ENCODE measurements around the gene LRIT3.
"Not testable (repeated sequence)": the region's sequence is repeated elsewhere in the genome, so short reads cannot be mapped to it uniquely, and the experiment has no call there.

The LRIT3 gene

DNA sequence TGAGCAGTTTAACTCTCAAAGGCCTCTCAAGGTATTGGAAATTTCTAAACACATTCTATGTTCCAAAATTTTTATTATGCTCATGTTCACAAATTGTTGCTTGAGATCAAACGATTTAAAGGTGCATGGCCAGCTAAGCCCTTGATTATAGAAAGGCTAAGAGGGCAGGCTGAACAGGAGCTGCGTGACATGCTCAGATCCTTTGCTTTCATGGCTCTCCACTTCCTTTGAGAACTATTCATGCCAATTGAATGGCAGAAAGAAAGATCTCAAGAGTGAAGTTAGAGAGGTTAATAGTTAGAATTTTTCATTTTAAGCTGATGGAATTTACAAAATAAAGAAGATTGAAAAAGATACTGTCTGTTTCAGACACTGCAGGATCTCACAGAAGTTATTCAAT, 594 bp downstream of the LRIT3 start:
- no peak for DNase-seq (ENCODE audit: low read depth in 2 of 2)

DNA sequence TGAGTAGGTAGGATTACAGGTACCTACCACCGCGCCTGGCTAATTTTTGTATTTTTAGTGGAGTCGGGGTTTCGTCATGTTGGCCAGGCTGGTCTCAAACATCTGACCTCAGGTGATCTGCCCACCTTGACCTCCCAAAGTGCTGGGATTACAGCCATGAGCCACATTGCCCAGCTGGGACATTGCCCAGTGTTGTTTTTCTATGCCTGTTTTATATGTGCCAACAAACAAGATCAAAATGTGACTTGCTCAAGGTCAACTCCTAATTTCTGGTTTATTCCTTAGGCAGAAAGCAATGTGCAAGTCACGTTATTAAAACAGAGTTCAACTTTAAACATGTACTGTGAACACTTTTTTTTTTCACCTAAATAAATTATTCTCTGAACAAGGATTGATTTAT, 2.7 kb downstream of the LRIT3 start:
- DNase-seq (ENCODE audit: low read depth in 2 of 2), result no peak

DNA sequence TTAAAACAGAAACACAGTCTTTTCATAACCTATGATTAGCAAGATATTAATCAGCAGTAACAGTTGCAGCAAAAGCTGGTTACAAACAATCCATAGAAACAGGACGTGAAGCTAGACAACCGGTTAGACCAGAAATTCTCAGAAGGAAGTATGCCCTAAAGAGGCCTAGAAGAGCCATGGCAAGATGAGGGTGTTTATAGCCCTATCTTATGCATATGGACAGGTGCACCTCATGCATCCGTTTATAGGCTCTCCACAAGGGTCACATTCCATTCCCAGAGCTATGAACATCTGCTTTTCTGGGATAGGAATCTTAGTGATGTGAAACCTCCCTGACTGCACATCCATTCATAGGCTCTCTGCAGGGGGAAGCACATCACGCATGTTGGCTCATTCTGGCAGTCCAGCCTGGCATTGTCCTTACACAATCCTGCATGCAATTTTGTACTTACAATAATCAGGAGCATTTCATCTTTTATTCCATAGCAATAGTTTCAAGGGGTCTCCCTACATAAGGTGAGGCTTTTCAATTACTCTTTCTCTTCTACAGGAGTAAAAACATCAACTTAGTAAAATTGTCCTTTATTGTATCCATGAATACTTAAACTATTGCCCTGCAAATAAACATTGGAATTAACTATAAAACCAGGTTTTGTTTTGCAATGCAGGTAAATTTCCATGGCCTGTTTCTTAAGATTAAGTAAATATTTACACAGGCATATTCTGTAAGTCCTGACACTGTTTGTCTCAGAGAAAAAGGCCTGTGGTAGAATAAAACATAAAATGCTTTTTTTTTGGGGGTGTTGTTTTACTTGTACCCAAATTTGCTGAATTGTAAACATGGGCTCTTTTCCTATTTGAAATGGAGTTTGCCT, 11.8 kb downstream of the LRIT3 start:
- DNase-seq (ENCODE audit: low read depth in 2 of 2), result not testable (repeated sequence)

DNA sequence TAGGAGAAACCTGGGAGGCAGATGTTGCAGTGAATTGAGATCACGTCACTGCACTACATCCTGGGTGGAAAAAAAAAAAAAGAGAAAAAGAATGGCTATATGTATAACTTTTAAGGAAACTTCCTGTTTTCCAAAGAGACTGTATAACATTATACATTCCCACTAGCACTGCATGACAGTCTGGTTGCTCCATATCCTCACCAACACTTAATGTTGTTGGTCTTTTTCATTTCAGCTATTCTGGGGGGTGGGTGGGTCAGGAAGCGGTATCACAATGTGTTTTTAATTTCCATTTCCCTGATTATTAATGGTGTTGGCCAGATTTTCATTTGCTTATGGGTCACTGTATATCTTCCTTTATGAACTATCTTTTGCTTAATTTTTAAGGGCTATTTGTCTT, 13.4 kb downstream of the LRIT3 start:
- no peak for DNase-seq (ENCODE audit: low read depth in 2 of 2)

DNA sequence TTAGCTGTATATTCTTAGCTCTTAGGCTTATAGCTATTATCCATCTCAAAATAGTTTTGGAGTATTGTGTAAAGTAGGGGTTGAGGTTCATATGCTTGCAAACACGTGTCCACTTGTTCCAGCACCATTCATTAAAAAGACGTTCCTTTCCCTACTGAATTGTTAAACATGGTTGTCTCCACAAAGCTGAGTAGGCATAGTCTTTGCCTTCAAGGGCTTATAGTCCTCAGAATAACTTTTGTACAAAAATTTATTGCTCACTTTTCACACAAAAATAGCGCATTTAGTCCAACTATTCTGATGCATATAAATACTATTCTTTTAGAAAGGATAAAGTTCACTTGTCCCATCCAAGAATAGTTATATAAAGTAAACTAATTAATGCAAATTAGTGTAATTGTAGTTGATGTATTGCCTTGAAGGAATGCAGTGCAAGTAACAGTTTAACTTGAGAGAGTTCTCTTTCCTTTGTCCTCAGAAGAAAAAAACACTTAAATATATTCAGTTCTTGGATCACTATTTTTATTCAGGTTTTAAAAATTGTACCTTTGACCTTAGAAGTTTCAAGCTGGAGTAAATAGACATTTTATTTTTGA, 14.1 kb downstream of the LRIT3 start:
- no peak for DNase-seq (ENCODE audit: low read depth in 2 of 2)

DNA sequence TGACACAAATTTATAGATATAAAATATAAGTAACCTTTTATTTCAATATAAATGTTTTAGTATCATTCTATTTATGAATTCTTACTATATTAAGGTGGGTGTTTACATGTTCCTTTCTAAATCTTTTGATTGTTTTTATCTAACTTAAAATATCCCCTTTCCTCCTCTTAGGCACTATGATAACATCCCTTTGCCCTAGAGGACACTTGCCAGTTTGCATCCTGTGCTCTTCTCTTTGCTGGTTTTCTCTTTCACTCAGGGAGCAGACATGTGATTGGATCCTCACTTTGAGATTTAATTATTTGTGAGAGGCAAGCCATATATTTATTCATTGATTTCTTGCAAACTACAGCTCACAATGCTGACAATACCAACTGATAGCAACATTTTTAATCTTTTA, 16.2 kb downstream of the LRIT3 start:
- DNase-seq (ENCODE audit: low read depth in 2 of 2), result no peak

DNA sequence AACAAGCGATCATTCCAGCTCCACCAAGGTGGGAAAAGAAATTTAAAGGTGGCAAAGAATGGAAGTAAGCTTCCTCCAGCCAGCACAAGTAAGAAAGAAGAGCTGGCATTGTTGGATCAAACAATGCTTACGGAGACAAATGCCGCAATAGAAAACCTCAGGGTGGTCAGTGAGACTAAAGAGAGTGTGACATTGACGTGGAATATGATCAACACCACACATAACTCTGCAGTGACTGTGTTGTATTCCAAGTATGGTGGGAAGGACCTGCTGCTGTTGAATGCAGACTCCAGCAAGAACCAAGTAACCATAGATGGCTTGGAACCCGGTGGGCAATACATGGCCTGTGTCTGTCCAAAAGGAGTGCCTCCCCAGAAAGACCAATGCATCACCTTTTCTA, 22.2 kb downstream of the LRIT3 start:
- DNase-seq (ENCODE audit: low read depth in 2 of 2), result no peak

DNA sequence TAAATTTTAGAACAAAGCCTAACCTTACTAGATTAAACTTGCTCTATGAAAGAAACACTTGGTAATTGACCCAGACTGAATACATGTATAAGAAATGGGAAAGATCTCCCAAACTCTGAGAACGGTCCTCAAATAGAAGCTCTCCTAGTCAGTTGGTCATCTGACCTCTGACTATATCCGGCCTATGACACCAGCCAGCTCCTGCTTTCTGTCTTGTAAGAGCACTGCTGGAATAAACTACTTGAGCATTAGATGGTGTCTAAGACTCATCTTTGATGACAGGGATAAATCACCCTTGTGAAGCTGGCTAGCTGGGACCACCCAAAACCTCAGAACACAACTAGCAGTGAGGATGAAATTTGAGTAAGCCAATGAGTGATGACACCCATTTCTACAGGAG, 24.2 kb downstream of the LRIT3 start:
- no peak for DNase-seq (ENCODE audit: low read depth in 2 of 2)

DNA sequence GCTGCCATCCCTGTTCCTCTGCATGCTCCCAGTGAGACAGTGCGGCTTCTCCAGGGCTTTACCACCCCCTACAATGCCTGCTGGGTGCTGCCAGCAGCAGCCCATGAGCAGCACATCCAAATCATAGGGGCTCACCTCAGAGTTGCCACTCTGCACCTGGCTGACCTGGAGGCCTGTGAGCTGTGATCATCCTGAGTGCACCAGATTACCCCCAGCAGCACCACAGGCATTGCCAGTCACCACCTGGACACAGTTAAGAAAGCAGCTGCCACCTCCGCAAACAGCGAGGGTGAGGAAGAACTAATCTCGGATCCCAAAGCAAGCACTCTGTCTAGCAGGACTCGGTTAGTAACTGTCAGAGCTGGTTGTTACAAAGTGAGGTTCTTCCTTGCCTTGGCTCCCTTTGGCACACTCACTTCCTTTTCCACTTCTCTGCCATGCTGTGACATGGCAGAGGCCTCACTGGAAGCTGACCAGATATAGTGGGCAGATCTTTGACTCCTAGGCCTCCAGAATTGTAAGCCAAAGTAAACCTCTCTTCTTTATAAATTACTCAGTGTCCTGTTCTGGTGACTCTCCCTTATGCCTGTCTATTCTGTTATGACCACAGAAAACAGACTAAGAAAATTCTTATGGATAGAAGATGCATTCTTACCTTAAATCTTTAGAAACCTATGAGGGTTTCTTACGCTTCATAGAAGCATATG, 25.2 kb downstream of the LRIT3 start:
- no peak for DNase-seq (ENCODE audit: low read depth in 2 of 2)

DNA sequence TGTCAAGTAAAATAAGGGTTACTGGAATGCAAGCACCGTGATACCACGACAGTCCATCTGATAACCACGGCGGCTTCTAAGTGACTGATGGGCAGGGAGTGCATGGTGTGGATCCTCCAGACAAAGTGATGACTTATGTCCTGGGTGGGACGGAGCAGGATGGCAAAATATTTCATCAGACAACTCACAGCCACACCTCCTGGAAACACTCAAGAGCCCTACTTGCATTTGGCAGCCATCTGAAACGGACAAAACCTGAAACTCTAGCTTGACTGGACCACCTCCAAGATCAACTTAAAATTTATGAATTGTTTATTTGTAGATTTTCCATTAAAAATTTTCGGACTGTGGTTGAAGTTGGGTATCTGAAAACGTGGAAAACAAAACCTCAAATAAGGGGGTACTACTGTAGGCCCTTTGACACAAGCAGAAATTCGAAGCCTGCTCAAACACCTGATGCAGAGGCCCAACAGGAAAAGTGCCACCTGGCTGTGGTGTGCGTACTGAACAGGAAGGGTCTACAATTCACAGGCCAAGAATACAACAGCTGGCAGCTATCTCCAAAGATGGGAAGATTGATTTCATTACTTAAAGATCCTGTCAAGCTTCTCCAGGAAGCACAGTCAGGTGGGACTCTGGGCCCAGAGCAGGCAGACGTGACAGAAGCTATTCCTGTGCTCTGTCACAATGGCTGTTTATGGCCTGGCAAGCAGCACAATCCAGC, 26.0 kb downstream of the LRIT3 start:
- peak in 1 of 2 experiments; percentile 1 for DNase-seq (ENCODE audit: low read depth in 2 of 2)

DNA sequence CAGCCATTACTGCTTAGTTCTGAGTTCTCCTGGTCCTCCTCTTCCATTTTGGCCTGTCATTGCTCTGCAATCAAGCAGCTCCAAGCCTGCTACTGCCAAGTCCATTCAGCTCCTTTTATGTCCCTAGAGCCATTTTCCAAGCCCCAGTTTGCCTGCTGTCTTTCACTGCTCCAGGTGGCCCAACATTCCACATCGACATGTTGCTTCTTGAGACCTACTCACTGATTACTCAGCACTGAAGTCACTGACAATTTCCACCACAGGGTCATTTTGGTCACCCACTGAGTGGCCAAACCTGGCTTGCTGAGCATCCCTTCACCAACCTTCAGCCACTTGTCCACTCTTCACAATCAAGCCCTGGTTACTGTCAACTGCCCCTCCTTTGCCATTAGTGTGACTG, 27.2 kb downstream of the LRIT3 start:
- no peak for DNase-seq (ENCODE audit: low read depth in 2 of 2)

DNA sequence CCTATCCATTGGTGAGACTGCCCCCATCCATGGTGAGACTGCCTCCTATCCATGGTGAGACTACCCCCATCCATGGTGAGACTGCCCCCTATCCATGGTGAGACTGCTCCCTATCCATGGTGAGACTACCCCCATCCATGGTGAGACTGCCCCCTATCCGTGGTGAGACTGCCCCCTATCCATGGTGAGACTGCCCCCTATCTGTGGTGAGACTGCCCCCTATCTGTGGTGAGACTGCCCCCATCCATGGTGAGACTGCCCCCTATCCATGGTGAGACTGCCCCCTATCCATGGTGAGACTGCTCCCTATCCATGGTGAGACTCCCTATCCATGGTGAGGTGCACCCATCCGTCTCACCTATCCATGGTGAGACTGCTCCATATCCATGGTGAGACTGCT, 27.6 kb downstream of the LRIT3 start:
- not testable (repeated sequence) for DNase-seq (ENCODE audit: low read depth in 2 of 2)

DNA sequence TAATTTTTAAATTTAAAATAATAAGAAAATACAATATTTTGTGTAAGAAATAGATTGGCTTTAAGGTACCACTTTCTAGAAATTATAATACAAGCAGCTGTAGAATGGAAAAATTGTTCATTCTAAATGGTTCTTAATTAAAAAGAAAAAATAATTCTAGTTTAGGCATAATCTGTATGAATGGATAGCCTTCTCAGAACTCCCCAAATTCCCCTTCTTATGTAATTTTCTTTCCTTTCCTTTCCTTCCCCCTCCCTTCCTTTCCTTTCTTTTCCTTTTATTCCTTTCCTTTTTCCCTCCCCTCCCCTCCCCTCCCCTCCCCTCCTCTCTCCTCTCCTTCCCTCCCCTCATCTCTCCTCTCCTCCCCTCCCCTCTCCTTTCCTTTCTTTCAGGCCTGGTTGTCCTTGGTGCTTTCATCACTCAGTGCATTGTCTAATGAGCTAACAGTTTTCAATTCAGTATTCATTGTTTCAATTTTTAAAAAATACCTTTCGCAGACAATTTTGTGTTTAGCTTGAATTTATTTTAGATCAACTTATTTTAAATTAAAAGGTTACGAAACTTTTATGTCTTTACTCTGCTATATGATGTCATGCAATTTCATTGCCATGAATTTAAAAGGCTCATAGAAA, 28.8 kb downstream of the LRIT3 start:
- no peak for DNase-seq (ENCODE audit: low read depth in 2 of 2)

DNA sequence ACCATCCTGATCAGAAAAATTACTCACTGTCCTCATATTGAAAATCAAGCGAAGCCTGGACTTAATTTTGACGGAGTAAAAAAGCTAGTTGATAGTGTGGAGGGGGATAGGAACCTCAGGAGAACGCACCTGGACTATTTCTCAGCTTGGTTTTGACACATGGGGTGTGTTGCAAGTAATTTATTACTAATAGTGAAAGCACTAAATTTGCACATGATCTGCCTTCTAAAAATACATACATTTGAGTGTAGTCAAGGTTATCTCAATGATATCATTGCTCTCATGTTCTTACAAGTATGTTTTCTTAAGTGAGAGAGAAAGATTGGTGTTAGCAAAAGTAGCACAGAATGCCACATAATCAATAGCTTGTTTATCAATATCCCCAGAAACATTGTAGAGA, 29.5 kb downstream of the LRIT3 start:
- no peak for DNase-seq (ENCODE audit: low read depth in 2 of 2)

DNA sequence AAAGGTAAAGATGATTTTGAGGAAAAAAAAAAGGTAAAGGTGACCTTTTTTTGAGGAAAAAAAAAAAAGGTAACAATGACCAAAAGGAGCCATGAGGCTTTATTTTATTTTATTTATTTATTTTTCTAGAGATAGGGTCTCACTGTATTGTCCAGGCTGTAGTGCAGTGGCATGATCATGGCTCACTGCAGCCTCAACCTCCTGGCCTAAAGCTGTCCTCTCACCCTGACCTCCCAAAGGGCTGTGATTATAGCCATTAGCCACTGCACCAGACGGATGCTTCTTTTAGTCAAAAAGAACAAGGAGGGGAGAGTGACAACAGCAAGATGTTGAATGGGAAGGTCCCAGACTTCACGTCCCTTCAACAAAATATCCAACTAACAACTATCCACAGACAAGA, 30.4 kb downstream of the LRIT3 start:
- DNase-seq (ENCODE audit: low read depth in 2 of 2), result no peak

DNA sequence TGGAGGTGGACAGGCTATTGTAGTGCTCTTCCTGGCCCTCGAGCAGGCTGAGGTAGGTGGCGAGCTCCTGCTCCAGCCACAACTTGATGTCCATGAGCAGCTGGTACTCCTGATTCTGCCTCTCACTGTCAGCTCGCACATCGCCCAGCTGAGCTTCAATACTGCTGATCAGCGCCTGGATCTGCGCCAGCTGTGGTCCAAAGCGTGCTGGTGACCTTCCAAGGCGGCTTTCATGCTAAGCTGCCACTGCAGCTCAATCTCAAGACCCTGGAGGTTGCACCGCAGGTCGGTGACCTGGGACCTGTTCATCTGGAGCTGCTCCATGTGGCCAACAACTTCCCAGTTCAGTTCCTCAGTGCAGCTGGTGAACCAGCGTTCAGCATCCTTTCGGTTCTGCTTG, 31.2 kb downstream of the LRIT3 start:
- no peak for DNase-seq (ENCODE audit: low read depth in 2 of 2)

DNA sequence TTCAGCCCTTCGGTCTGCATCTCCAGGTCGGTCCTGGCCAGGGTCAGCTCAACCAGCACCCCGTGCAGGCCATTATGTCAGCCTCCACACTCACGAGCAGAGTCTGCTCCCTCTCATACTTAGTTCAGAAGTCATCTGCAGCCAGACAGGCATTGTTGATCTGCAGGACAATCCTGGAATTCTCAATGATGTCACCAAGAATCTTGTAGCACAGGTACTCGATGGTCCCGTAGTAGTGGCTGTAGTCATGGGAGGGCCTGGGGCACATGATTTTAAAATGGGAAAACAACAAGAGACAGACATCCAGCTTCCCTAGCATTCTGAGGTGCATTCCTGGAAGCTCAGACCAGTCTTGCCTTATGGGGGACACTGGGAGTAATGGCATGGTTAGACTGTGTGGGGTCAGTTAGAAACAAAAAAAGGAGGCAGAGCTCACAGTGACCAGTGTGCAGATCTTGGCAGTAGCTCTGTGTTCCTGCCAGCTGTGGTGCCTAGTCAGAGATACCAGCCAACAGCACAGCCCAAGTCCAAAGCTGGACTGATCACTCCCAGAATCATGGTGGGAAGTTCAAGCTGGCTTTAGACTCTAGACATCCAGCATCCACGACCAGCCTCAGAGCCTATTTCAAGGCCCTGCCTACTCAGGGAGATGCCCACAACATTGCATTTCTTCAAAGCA, 31.9 kb downstream of the LRIT3 start:
- no peak for DNase-seq (ENCODE audit: low read depth in 2 of 2)

DNA sequence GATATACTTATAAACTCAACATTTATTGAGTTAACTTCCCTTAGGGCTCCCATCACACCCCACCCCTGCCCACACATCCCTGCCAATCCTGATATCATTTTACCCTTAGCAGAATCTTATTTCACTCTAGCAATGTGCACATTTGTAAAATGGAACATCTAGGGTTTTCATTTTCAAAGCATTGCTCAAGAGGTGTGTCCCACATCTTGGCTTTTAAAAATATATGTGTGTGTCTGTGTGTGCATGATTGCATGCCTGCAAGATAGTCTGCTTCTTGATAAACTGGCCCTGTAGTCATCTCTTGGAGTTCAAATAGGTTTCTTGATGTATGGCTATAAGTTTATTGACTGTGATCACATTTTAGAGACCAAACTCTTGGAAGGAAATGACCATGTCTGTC, 38.4 kb downstream of the LRIT3 start:
- no peak for DNase-seq (ENCODE audit: low read depth in 2 of 2)

DNA sequence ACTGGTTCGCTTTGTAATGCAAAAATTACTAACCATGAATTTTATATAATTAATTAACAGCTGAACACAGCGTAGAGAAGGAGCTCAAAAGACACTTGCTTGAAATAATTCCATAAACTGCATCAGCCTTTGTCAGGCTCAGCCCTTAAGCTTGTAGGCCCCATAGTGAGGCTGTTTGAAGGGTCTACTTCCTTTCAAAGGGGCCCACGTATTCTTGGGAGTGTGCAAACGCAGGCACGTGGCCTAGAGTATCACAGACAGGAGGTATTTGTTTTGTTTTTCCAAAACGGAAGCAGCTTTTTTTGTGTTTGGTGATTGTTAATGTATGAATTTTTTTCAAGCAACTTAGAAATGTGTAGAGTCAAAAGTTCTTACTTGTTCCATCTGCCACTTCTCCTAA, 39.2 kb downstream of the LRIT3 start:
- DNase-seq (ENCODE audit: low read depth in 2 of 2), result no peak

DNA sequence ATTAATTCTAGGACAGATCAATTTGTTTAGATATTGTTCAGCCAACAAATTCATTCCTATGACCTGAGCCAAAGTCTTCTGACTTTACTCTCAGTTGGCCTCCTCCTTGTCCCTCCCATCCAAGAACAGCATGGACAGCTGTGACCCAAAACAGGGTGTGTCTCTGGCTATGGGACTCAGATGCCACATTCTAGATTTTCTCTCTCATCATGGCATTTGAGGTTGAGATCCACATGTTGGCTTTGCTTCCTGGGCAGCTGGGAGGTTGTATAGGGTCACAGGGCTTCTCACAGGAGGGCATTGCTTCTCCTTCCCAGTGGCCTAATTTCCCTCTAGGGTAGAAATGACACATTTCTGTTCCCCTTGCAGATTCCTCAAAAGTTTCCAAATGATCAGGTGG, 42.2 kb downstream of the LRIT3 start:
- DNase-seq (ENCODE audit: low read depth in 2 of 2), result no peak

DNA sequence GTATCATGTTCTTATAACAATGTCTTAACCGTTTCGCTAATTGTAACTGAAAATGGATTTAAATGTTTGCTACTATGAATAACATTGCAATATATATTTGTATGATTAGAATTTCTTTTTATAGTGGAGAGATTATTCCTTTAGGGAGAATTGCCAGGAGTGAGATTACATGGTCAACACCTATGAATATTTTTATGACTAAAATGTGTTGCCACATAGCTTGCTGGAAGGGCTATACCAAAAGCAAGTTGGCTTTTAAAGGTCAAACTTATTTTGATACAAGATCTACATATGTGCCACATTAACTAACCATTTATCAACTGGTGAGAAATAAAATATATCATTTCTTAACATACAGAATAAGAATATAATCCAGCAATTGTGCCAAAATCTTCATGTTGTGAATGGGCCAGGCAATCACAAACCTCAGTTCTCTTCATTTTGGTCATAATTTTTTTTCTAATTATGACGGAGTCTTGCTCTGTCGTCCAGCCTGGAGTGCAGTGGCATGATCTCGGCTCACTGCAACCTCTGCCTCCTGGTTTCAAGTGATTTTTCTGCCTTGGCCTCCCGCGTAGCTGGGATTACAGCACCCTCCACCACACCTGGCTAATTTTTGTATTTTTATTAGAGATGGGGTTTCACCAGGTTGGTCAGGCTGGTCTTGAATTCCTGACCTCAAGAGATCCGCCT, 54.8 kb downstream of the LRIT3 start:
- no peak for DNase-seq (ENCODE audit: low read depth in 2 of 2)
